BE2C (cell line): ENCODE data around the gene UBE2D3.
"Not testable (repeated sequence)": the region's sequence is repeated elsewhere in the genome, so short reads cannot be mapped to it uniquely, and the experiment has no call there.

Source experiments
- DNase-seq: peaks from one replicate; pipeline ENCODE4 v3.0.0-alpha.2; 2020
- H3K27me3 ChIP-seq: fragments of 250-450 bp; sonication (Bioruptor Pico); 2 replicates; pipeline ENCODE4 v1.5.1; 2020; ENCODE audit warnings: mild to moderate bottlenecking
- H3K36me3 ChIP-seq: fragments of 250-450 bp; sonication (Bioruptor Pico); 2 replicates; pipeline ENCODE4 v1.5.1; 2020; ENCODE audit warnings: mild to moderate bottlenecking
- H3K4me1 ChIP-seq: fragments of 250-450 bp; sonication (Bioruptor Pico); 2 replicates; pipeline ENCODE4 v1.5.1; 2020
- H3K4me3 ChIP-seq: 2 replicates; pipeline ENCODE4 v1.5.1; 2011; ENCODE audit warnings: low read depth, low read length
- H3K9me3 ChIP-seq: fragments of 250-450 bp; sonication (Bioruptor Pico); 2 replicates; pipeline ENCODE4 v1.5.1; 2020
- CTCF ChIP-seq: IDR thresholded peaks from 2 replicates; pipeline ENCODE4 v1.5.1; 2012; ENCODE audit warnings: mild to moderate bottlenecking, low read depth, low read length

UBE2D3 gene

GRCh38 chr4:102867278-102868152, 40.2 kb upstream of the UBE2D3 start:
- Histone ChIP-seq H3K4me3 (no peak overlapping the region), H3K36me3 (no peaks in the 10 kb centered on the region; the same call in 1 of the 2 replicates), H3K4me1 (0 out of 2 replicates have a peak, but pooled peaks cover 3% of the 10 kb centered on the region), H3K9me3 (no peaks in the 10 kb centered on the region), H3K27me3 (no peaks in the 10 kb centered on the region)
- no peak for TF ChIP-seq CTCF
- DNase-seq, result no peak

- not testable (repeated sequence) for H3K36me3 ChIP-seq, H3K4me1 ChIP-seq, H3K9me3 ChIP-seq, H3K4me3 ChIP-seq, H3K27me3 ChIP-seq, DNase-seq
Observed at GRCh38 chr4:102865327-102865726, 38.0 kb upstream of the UBE2D3 start.

- DNase-seq, result no peak
- no peaks in the 10 kb centered on the region for H3K36me3 ChIP-seq
- H3K27me3 ChIP-seq, result no peaks in the 10 kb centered on the region
- no peak overlapping the region for H3K4me3 ChIP-seq
- H3K9me3 ChIP-seq, result no peaks in the 10 kb centered on the region
- no peaks in the 10 kb centered on the region for H3K4me1 ChIP-seq
- no peak for TF ChIP-seq CTCF
Observed at GRCh38 chr4:102862747-102863146, 35.4 kb upstream of the UBE2D3 start.

GRCh38 chr4:102862016-102862415, 34.7 kb upstream of the UBE2D3 start:
- Histone ChIP-seq H3K4me3 (no peak overlapping the region), H3K9me3 (no peaks in the 10 kb centered on the region), H3K36me3 (no peaks in the 10 kb centered on the region), H3K4me1 (no peaks in the 10 kb centered on the region), H3K27me3 (no peaks in the 10 kb centered on the region)
- no peak for TF ChIP-seq CTCF
- DNase-seq, result no peak

- TF ChIP-seq CTCF, result no peak
- no peaks in the 10 kb centered on the region for H3K9me3 ChIP-seq
- no peak overlapping the region for H3K4me3 ChIP-seq
- H3K27me3 ChIP-seq, result no peaks in the 10 kb centered on the region
- H3K36me3 ChIP-seq, result no peaks in the 10 kb centered on the region
- no peaks in the 10 kb centered on the region for H3K4me1 ChIP-seq
- no peak for DNase-seq
Observed at GRCh38 chr4:102860611-102861324, 33.4 kb upstream of the UBE2D3 start.

GRCh38 chr4:102858828-102859464, 31.6 kb upstream of the UBE2D3 start:
- TF ChIP-seq CTCF, result no peak
- no peaks in the 10 kb centered on the region for H3K36me3 ChIP-seq
- DNase-seq, result no peak
- H3K27me3 ChIP-seq, result no peaks in the 10 kb centered on the region
- H3K4me1 ChIP-seq, result no peaks in the 10 kb centered on the region
- H3K4me3 ChIP-seq, result no peak overlapping the region
- H3K9me3 ChIP-seq, result no peaks in the 10 kb centered on the region
